LNCaP clone FGC (cell line): ENCODE measurements around the gene TM9SF4.

ENCODE experiments used
- DNase-seq: peaks from one replicate; pipeline ENCODE4 v3.0.0-alpha.2; 2011; ENCODE audit warnings: low read depth
- H3K4me3 ChIP-seq: 2 replicates; pipeline ENCODE4 v1.5.1; 2011; ENCODE audit warnings: mild to moderate bottlenecking, low read depth, low read length, control low read depth
- CTCF ChIP-seq: IDR thresholded peaks from 2 replicates; pipeline ENCODE4 v1.5.1; 2012; ENCODE audit warnings: mild to moderate bottlenecking; ENCODE audit not compliant: control insufficient read depth, insufficient read depth; ENCODE audit errors: extremely low read depth

Gene TM9SF4

GRCh38 chr20:32205843-32206759 lies 96.6 kb downstream of the TM9SF4 start:
- no peak for DNase-seq
- TF ChIP-seq CTCF: no peak
- H3K4me3 ChIP-seq: peak overlapping the region; percentile 80

- H3K4me3 ChIP-seq: peak overlapping the region; percentile 80
- TF ChIP-seq CTCF: no peak
- DNase-seq: no peak
Observed at GRCh38 chr20:32206760-32207625, 97.5 kb downstream of the TM9SF4 start.

- peak; percentile 52 for TF ChIP-seq CTCF
- DNase-seq: peak; percentile 18
- H3K4me3 ChIP-seq: peak within 1 kb of the TSS; percentile 80
Observed at GRCh38 chr20:32207626-32208498, 98.3 kb downstream of the TM9SF4 start, which contains the start of the genes PLAGL2 and POFUT1. Gene PLAGL2 (minus strand): TSS chr20:32207743. CDS start chr20:32202178, 5,565 bp downstream. Gene POFUT1 (plus strand): TSS chr20:32207880. CDS start chr20:32207942, 62 bp downstream.

- no peak for TF ChIP-seq CTCF
- DNase-seq: no peak
- peak overlapping the region; percentile 80 for H3K4me3 ChIP-seq
Observed at GRCh38 chr20:32208499-32209154, 99.1 kb downstream of the TM9SF4 start.

GRCh38 chr20:32209850-32210605 lies 100.5 kb downstream of the TM9SF4 start:
- no peak for DNase-seq
- no peak overlapping the region for H3K4me3 ChIP-seq
- TF ChIP-seq CTCF: no peak
